Spleen (tissue), 11 donors: ENCODE measurements around the gene PTCH1. TPM values are rescaled to one million over a fixed set of nuclear protein-coding genes. Genes with fewer than 3 reads are reported as not detected.

ENCODE experiments used
- DNase-seq: peaks from one replicate; pipeline ENCODE4 v3.0.0-alpha.2; 2020
- H3K27ac ChIP-seq, 8 donors: fragments of 200-600 bp; sonication (generic) in 7 of 8; 1 replicate in 4 of 8; 2 replicates in 4 of 8; pipeline versions ENCODE4 v1.5.0 to v1.8.0; 2016 to 2021; ENCODE audit warnings: inconsistent platforms in 4 of 8, mild to moderate bottlenecking in 4 of 8, moderate library complexity in 1 of 8
- H3K27me3 ChIP-seq, 7 donors: fragments of 200-600 bp; sonication (generic) in 6 of 7; replicated peaks in 1 of 7; 1 replicate in 4 of 7; 2 replicates in 3 of 7; pipeline versions ENCODE4 v1.5.0 to v1.8.0; 2016 to 2021; ENCODE audit warnings: inconsistent platforms in 3 of 7, mild to moderate bottlenecking in 1 of 7
- H3K36me3 ChIP-seq, 6 donors: fragments of 200-600 bp; sonication (generic) in 5 of 6; 1 replicate in 4 of 6; 2 replicates in 2 of 6; pipeline versions ENCODE4 v1.5.0 to v1.8.0; 2016 to 2021; ENCODE audit warnings: inconsistent platforms in 2 of 6
- H3K4me1 ChIP-seq, 6 donors: fragments of 200-600 bp; sonication (generic) in 5 of 6; 1 replicate in 3 of 6; 2 replicates in 3 of 6; pipeline versions ENCODE4 v1.5.0 to v1.8.0; 2016 to 2021; ENCODE audit warnings: inconsistent platforms in 3 of 6
- H3K4me3 ChIP-seq, 8 donors: fragments of 200-600 bp; sonication (generic) in 7 of 8; 1 replicate in 4 of 8; 2 replicates in 4 of 8; pipeline versions ENCODE4 v1.5.0 to v1.8.0; 2016 to 2021; ENCODE audit warnings: inconsistent platforms in 4 of 8, mild to moderate bottlenecking in 4 of 8, moderate library complexity in 2 of 8
- H3K9me3 ChIP-seq, 8 donors: fragments of 200-600 bp; sonication (generic) in 7 of 8; 1 replicate in 4 of 8; 2 replicates in 4 of 8; pipeline versions ENCODE4 v1.5.0 to v1.8.0; 2016 to 2021; ENCODE audit warnings: inconsistent platforms in 4 of 8
- POLR2A ChIP-seq, 3 donors: fragments of 450-650 bp; IDR thresholded peaks; one replicate each; pipeline ENCODE4 v1.5.1; 2017; ENCODE audit warnings: antibody characterized with exemption in 3 of 3, mild to moderate bottlenecking in 1 of 3
- POLR2AphosphoS5 ChIP-seq, 3 donors: sonication (generic); formaldehyde crosslinking; IDR thresholded peaks; one replicate each; pipeline ENCODE4 v1.5.1; 2017; ENCODE audit warnings: antibody characterized with exemption in 3 of 3
- WGBS, 5 donors: extraction: QIAGEN DNeasy Blood & Tissue Kit in 3 of 5; methylation state at CpG; one replicate each; pipeline versions ENCODE4 v1.1.5 to v1.1.7; 2013 to 2018; 5-methylcytosine and 5-hydroxymethylcytosine counted together
- intact Hi-C: fragments of 100-400 bp; cut with DNase I; formaldehyde crosslinking; loops from one replicate; pipeline ENCODE4 v1.15.0; 2023; ENCODE audit warnings: low total_unique reads
- polyA plus RNA-seq, 3 donors: library from polyadenylated mRNA; stranded (reverse); fragments of 200-250 nt; gene quantifications; one replicate each; pipeline ENCODE4 v1.2.1, GENCODE V29; 2013
- total RNA-seq, 7 donors: library from RNA; depleted of rRNA in 3 of 7; stranded (reverse); fragments of >200 nt in 3 of 7; fragmentation: NEBNext Ultra II Directional in 4 of 7; extraction: Animal tissue kit (Norgen Biotek cat#: 25700) in 4 of 7; gene quantifications; one replicate each; pipeline versions ENCODE4 v1.1.0 to v1.2.1, GENCODE V29; 2016 to 2021
- TF ChIP-seq, protein P1 (sequence below), 11 experiments: fragments of 200-600 bp in 7 of 11; fragments of 450-650 bp in 4 of 11; sonication (generic) in 4 of 11; IDR thresholded peaks in 8 of 11; conservative IDR thresholded peaks in 3 of 11; 1 replicate in 7 of 11; 2 replicates in 4 of 11; pipeline versions ENCODE4 v1.4.0 to v1.8.0; 2016 to 2021; ENCODE audit warnings: antibody characterized with exemption in 11 of 11, inconsistent platforms in 4 of 11, mild to moderate bottlenecking in 1 of 11
- donor health status: healthy with polysubstance abuse.
- donor health status: DM: no; HTN: no; CAD: no; lungs with moderate emphysema.
- donor health status: DM: no; HTN: no; CAD: no.
- donor health status: Bipolar disorder and iron deficiency.
- donor health status: healthy.
- donor health status: DM: no; HTN: no; CAD: no.
- donor health status: DM: yes; HTN: yes; CAD: no.

Gene PTCH1
- total and polyA plus RNA-seq, 10 donors, result 0.70 to 32.1 (median 11.3) TPM

DNA sequence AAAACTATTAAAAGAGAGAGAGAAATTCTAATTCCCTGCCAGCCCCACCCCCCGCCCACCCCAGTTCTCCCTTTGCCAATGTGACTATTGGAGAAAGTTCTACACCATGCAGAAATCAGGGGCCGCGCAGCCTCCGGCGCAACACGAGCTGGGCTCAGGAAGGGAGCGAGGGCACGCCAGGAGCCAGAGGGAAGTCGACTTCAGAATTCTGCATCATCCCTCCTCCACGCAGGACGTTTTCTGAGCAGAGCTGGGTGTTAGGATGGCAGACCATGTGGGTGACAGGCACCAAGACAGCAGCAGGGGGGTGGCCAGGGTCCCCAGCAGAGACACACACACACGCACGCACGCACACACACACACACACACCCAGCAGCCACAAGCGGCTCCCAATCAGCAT, 72.6 kb downstream of the PTCH1 start:
- WGBS, 5 donors, result 90 to 92% (median 92%) methylated on average over 11 to 15 of the region's 15 CpGs
- no peaks in the 10 kb centered on the region for H3K4me1 ChIP-seq
- H3K27ac ChIP-seq, result no peak overlapping the region
- H3K27me3 ChIP-seq, result peaks cover 0 to 31% (median 0%) of the 10 kb centered on the region in 7 donors
- H3K4me3 ChIP-seq, result no peak overlapping the region
- TF ChIP-seq POLR2AphosphoS5 (IDR thresholded peaks at IDR 0.05), result no peak
- TF ChIP-seq, protein P1, sequence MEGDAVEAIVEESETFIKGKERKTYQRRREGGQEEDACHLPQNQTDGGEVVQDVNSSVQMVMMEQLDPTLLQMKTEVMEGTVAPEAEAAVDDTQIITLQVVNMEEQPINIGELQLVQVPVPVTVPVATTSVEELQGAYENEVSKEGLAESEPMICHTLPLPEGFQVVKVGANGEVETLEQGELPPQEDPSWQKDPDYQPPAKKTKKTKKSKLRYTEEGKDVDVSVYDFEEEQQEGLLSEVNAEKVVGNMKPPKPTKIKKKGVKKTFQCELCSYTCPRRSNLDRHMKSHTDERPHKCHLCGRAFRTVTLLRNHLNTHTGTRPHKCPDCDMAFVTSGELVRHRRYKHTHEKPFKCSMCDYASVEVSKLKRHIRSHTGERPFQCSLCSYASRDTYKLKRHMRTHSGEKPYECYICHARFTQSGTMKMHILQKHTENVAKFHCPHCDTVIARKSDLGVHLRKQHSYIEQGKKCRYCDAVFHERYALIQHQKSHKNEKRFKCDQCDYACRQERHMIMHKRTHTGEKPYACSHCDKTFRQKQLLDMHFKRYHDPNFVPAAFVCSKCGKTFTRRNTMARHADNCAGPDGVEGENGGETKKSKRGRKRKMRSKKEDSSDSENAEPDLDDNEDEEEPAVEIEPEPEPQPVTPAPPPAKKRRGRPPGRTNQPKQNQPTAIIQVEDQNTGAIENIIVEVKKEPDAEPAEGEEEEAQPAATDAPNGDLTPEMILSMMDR (IDR thresholded peaks at IDR 0.05 in 8 of 11, conservative IDR thresholded peaks at IDR 0.05 in 3 of 11), result no peak
- TF ChIP-seq POLR2A (IDR thresholded peaks at IDR 0.05), result no peak
- no peaks in the 10 kb centered on the region for H3K9me3 ChIP-seq
- intact Hi-C loops, result no loop called here
- DNase-seq, result no peak
- H3K36me3 ChIP-seq, result peaks cover 0 to 51% (median 24%) of the 10 kb centered on the region in 6 donors

DNA sequence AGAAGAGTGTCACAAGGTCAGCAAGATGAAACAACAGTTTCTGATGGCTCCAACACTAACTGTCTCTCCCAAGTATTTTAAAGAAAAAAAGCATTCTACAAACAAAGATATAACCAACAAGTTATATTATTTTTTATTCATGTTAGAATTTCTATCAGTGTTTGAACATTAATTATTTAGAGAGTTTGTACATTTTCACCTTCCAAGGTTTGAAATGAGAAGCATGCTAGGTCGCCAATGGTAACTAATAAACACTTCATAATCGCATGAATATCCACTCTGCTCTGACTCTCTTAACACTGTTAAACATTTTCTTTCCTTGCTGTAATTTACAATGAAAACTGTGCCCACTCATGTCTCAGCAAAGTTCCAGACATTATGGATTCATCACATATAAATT, 73.5 kb downstream of the PTCH1 start:
- Histone ChIP-seq H3K36me3 (peaks cover 0 to 43% (median 18%) of the 10 kb centered on the region in 6 donors), H3K4me3 (no peak overlapping the region), H3K27me3 (peaks cover 0 to 31% (median 0%) of the 10 kb centered on the region in 7 donors), H3K4me1 (no peaks in the 10 kb centered on the region), H3K27ac (no peak overlapping the region), H3K9me3 (no peaks in the 10 kb centered on the region)
- DNase-seq, result no peak
- WGBS, 5 donors, result 82 to 91% (median 87%) methylated on average over 2 of the region's 2 CpGs
- no peak for TF ChIP-seq POLR2A (IDR thresholded peaks at IDR 0.05)
- TF ChIP-seq, protein P1 (IDR thresholded peaks at IDR 0.05 in 8 of 11, conservative IDR thresholded peaks at IDR 0.05 in 3 of 11), result no peak
- TF ChIP-seq POLR2AphosphoS5 (IDR thresholded peaks at IDR 0.05), result no peak
- intact Hi-C loops, result no loop called here

DNA sequence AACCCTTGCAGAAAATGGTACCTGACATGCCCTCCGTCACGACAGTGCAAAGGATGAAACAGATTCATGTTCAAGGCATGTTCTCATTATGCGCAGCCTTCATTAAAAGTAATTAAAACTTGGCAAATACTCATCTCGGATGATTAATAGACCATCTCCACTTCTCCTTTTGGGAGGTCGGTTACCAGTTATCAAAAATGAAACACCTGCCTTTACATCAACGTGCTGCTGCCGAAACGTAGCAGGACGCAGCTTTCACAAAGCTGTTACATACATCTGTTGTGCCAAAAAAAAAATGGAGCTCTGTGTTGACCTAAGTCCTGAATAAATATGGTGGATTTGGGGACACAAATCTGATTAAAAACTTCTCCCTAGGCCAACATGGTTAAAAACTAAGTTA, 75.7 kb downstream of the PTCH1 start:
- Histone ChIP-seq H3K4me3 (no peak overlapping the region), H3K27me3 (peaks cover 0 to 21% (median 0%) of the 10 kb centered on the region in 7 donors), H3K27ac (no peak overlapping the region), H3K36me3 (peaks cover 0 to 21% (median 2%) of the 10 kb centered on the region in 6 donors), H3K9me3 (no peaks in the 10 kb centered on the region), H3K4me1 (no peaks in the 10 kb centered on the region)
- 76 to 81% (median 78%) methylated on average over 9 of the region's 9 CpGs for WGBS, 5 donors
- DNase-seq, result no peak
- TF ChIP-seq POLR2AphosphoS5 (IDR thresholded peaks at IDR 0.05) (no peak), POLR2A (IDR thresholded peaks at IDR 0.05) (no peak)
- TF ChIP-seq, protein P1 (IDR thresholded peaks at IDR 0.05 in 8 of 11, conservative IDR thresholded peaks at IDR 0.05 in 3 of 11), result no peak
- intact Hi-C loops, result no loop called here

DNA sequence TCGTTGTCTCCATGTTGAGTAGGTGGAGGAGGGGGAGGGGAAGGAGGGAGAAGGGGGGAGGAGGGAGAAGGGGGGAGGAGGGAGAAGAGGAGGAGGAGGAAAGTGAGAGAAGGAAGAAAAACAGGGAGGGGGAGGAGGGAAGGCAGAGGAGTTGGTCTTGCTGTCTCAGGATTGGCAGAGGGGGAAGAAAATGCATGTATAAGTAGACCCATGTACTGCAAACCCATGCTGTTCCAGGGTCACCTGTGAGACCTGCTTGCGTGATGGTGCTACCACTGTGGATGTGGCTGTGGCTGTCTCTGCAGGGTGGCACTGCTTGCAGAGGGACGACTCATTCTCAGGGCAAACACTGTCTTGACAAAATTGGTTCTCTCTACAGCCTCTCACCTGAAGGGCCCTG, 76.3 kb downstream of the PTCH1 start:
- Histone ChIP-seq H3K9me3 (no peaks in the 10 kb centered on the region), H3K36me3 (peaks cover 0 to 14% (median 0%) of the 10 kb centered on the region in 6 donors), H3K4me3 (no peak overlapping the region), H3K4me1 (no peaks in the 10 kb centered on the region), H3K27me3 (peaks cover 0 to 21% (median 0%) of the 10 kb centered on the region in 7 donors), H3K27ac (no peak overlapping the region)
- TF ChIP-seq POLR2AphosphoS5 (IDR thresholded peaks at IDR 0.05) (no peak), POLR2A (IDR thresholded peaks at IDR 0.05) (no peak)
- TF ChIP-seq, protein P1 (IDR thresholded peaks at IDR 0.05 in 8 of 11, conservative IDR thresholded peaks at IDR 0.05 in 3 of 11), result no peak
- DNase-seq, result no peak
- intact Hi-C loops, result no loop called here
- WGBS, 5 donors, result 79 to 88% (median 80%) methylated on average over 3 of the region's 3 CpGs
